Stimulated activated CD8-positive, alpha-beta memory T cell treated with anti-CD3 and anti-CD28 coated beads, Interleukin-7, amount 100 ng/mL, for 24 hours (primary cell): ENCODE data around the gene KCTD20.

Experiments
- DNase-seq: peaks from one replicate; pipeline ENCODE4 v3.0.0-alpha.2; 2020; ENCODE audit warnings: low read depth

Gene KCTD20

DNA sequence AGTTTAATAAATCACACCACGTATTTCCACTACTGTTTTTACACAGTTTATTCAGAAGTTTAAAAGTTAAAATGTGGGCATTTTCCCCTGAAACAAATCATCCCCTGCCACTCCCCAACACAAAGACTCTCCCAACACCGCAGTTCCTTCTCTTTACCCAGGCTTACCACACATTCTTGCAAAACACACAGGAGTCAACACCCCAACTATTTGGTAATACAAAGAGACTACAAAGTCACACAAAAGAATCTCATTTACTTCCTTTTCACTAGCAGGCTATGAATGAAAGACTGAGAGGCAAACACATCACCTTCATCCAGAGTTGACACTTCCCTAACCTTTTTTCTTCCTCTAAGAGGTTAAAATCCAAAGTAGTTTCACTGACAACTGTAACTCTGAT is 51.1 kb downstream of the KCTD20 start:
- DNase-seq = no peak

GRCh38 chr6:36495086-36495485 is 52.3 kb downstream of the KCTD20 start:
- DNase-seq = no peak

DNA sequence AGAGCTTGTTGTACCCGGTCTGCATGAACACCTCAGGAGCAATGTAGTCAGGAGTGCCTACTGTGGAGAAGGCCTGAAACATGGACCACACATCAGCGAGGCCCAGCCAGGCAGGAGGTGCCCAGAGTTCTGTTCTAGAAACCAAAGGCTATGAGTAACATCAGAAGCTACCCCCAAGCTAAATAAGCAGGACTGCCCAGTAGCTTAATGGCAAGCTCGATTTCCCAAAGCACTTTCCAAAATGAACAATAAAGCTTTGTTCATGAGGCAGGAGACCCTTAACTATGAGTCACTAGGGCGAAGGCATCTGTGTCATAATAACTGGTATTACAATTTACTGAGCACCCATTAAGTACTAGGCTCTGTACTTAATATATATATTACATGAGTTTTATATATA is 57.1 kb downstream of the KCTD20 start:
- DNase-seq = no peak

DNA sequence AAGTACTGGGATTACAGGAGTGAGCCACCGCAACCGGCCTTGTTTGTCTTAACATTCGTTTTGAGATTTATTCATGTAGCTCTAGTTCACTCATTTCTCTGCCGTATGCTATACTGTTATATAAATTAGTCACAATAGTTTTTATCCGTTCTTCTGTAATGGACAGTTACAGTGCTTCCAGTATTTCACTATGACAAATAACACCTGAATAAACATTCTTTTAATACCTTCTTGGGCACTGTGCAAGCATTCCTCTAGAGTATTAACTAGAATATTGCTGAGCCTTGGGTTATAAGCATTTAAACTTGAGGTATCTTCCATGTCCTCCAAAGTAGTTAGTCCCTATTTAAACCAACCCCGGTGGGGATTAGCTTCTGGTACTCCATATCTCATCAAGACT is 58.9 kb downstream of the KCTD20 start:
- no peak for DNase-seq

DNA sequence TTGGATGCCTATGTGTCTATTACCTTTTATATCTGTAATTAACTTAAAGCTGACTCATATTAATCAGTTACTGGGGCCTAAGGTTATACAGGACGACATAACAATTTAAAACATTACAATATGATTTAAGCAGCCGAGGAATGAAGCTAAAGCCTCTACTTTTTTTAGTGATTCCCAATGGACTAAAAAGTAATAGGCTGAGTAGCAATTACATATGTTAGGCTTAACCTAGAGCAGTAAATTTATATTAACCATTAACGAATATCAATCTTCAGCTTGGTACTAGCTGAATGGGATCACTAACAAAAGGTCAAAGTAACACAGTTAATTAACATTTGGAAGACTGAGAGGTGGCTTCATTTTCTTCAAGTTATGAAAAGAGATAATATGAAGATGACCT is 61.4 kb downstream of the KCTD20 start:
- no peak for DNase-seq

GRCh38 chr6:36504982-36505381 is 62.2 kb downstream of the KCTD20 start:
- DNase-seq = no peak

- DNase-seq = no peak
Observed at GRCh38 chr6:36505744-36506534, 63.1 kb downstream of the KCTD20 start.

- no peak for DNase-seq
Observed at GRCh38 chr6:36506611-36507010, 63.8 kb downstream of the KCTD20 start.

DNA sequence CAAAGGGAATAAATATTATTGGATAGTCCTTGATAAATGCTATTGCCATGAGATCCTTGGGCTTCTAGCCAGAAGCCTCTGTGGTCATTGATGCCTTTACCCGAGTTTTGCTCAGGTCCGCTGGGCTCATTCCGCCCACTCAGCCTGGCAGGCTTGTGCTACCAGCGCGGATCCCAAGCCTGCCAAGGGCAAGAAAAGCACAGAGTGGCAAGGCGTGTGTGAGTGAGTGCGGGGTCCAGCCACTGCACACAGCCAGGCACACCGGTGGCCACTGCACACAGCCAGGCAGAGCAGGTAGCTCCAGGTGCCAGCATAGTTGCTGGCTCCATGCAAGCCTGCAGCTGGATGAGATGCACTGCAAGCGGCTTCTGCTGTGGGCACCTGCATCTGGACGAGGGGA is 65.7 kb downstream of the KCTD20 start:
- no peak for DNase-seq

GRCh38 chr6:36510365-36510764 is 67.6 kb downstream of the KCTD20 start:
- DNase-seq = no peak

GRCh38 chr6:36514554-36515456 is 72.0 kb downstream of the KCTD20 start:
- DNase-seq = no peak

DNA sequence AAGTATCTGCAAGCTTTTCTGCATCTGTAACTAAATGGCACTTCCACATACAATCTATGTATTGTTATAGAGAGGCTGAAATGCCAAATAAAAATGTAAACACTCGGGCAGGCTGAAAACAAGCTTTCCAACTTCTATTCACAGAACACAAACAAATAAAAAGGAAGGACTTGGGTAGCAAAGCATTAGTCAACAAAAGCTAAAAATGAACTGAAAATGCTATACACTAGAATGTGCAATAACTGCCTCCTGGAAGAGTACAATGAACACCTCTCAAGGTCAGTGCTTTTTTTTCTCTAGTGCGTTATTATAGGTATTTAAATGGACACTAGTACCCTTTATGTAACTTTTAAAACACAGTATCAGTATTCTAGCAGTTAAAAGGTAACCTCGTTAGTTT is 73.0 kb downstream of the KCTD20 start:
- no peak for DNase-seq

DNA sequence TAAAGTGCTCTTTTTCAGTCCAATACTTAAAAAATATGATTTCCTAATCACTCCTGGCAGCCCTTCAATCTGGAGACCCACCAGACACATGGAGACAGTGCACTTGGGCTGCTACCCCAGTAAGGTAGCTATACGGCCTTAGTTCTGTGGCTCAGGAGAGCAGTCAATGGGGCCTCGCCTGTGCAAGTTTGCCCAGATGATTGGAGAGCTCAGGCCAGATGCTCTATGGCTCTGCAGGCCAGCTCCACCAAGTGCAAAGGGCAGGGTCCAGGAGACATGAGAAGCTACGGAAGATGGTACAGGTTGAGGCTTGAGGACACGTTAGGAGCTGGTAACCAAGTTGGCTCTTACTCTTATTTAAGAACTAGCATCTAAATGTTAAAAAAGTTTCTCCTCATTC is 73.8 kb downstream of the KCTD20 start:
- no peak for DNase-seq

DNA sequence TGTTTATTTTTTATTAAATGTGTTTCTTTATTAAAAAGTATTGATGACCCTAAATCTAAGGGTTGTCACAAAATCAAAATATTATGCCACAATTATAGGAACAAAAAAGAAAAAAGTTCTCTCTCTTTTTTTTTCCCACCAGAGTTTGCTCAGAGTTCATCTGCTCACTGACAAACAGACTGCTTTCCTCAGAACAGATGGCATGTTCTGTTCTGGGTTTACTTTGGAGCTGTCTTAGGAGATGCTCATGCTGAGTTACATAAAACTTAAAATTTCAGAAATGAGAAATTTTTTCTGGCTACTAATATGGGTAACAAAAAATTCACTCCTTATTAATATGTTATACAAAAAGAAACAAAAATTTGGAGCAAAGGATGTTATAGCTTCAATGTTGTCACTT is 74.2 kb downstream of the KCTD20 start:
- DNase-seq = no peak

- DNase-seq = no peak
Observed at GRCh38 chr6:36517408-36517807, 74.6 kb downstream of the KCTD20 start.

- no peak for DNase-seq
Observed at GRCh38 chr6:36519352-36519751, 76.6 kb downstream of the KCTD20 start.

- no peak for DNase-seq
Observed at GRCh38 chr6:36523451-36523850, 80.7 kb downstream of the KCTD20 start.

DNA sequence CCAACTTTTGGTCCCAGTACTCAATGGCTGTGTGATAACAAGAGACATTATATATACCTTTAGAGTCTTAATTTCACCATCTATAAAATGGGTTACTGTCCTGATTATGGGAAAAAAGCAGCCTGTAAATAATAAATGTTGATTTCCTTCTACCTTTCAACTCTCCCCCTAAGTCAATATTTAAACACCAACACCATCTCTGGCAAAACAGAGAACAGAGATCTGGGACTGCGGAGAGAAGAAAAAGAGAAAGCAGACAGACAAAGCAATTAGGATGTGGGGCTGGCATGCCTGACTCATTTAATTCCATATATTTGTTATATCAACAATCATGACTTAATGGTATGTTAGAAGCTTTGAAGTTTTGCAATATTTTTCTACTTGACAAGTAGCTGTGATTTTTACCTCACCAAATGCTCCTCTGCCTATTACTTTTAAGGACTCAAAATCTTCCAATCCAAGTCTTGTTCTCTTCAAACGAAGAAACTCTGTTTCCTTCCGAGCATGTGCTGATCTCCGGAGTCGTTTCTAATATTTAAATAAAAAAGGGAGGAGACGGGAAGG is 81.2 kb downstream of the KCTD20 start:
- DNase-seq = no peak

GRCh38 chr6:36524871-36525270 is 82.1 kb downstream of the KCTD20 start:
- no peak for DNase-seq

GRCh38 chr6:36525346-36525745 is 82.5 kb downstream of the KCTD20 start:
- DNase-seq = no peak

- DNase-seq = no peak
Observed at GRCh38 chr6:36526066-36526465, 83.3 kb downstream of the KCTD20 start.

DNA sequence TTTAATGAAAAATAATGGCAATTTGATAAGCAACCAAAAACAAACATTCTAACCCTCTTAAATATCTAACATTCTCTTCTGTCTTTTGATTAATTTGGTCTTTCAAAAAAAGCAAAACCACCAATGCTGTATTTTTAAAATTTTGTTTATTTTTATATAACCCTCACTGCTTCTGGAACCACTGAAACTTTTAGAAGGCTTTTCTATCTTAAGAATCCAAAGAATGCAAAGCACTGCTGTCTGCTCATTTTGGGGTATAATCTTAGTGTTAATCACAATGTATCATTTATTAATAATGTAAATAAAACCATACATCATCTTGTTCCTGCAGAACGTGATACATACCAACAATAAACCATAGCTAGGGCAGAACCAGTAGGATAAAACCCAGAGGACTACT is 90.5 kb downstream of the KCTD20 start:
- DNase-seq = no peak
